Suprapubic skin (tissue), 3 donors: Measurements from ENCODE around the gene PLAAT1.

Experiments used
- CTCF ChIP-seq, 2 donors: fragments of 200-600 bp in 1 of 2; fragments of 450-650 bp in 1 of 2; sonication (generic) in 1 of 2; IDR thresholded peaks; one replicate each; pipeline ENCODE4 v1.5.1; 2016 to 2019; ENCODE audit warnings: antibody characterized with exemption in 2 of 2, mild to moderate bottlenecking in 1 of 2, moderate library complexity in 1 of 2
- POLR2A ChIP-seq, 2 donors: fragments of 450-650 bp; IDR thresholded peaks; one replicate each; pipeline ENCODE4 v1.6.1; 2017; ENCODE audit warnings: antibody characterized with exemption in 2 of 2, mild to moderate bottlenecking in 2 of 2, moderate library complexity in 2 of 2

- no peak for TF ChIP-seq CTCF (IDR thresholded peaks at IDR 0.05)
- TF ChIP-seq POLR2A (IDR thresholded peaks at IDR 0.05), result no peak
These were observed 30.2 kb downstream of the PLAAT1 start for GRCh38 chr3:193271101-193271840.
